ENCODE measurements around the gene TRAPPC10. TPM values are rescaled to one million over a fixed set of nuclear protein-coding genes. Genes with fewer than 3 reads are reported as not detected.

The TRAPPC10 gene
- total and polyA plus RNA-seq, 2 of the 8 experiments (the other 6 are each of a cell fraction or from before 2014, with no cell fraction given) = 18.5 to 29.8 TPM

DNA sequence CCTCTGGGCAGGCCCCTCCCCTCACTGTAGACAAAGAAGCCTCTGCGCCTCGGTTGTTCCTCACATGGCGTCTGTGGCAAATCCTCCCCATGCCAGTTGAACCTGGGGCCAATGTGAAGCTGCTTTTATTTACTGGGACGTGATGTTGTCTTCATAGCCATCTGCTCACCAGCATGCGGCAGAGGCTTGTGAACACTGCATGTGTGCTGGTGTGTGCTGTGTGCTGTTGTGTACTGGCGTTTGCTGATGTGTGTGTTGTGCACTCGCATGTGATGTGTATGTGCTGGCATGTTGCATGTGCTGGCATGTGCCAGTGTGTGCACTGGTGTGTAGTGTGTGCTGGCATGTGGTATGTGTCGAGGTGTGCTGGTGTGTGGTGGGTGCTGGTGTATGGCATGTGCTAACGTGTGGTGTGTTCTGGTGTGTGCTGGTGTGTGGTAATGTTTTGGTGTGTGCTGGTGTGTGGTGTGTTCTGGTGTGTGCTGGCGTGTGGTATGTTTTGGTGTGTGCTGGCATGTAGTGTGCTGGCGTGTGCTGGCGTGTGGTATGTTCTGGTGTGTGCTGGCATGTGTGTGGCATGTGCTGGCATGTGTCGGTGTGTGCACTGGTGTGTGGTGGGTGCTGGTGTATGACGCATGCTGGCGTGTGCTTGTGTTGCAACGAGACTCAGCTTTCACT is 37.2 kb upstream of the TRAPPC10 start:
- no peak overlapping the region for H3K4me3 ChIP-seq (ENCODE audit: extremely low read depth in 1 of 4, insufficient read depth in 2 of 4, low read depth in 3 of 4, low read length in 4 of 4)
- H3K23me2 ChIP-seq (ENCODE audit: low read depth, low read length) = peaks cover 7% of the 10 kb centered on the region; the same call in 1 of the 2 replicates
- H4K91ac ChIP-seq (replicated peaks; ENCODE audit: insufficient read length, low read length) = peak overlapping the region; percentile 62
- POLR2A ChIA-PET (ENCODE audit: partially characterized antibody) = interaction anchor here (0.7 to 1.0 kb wide), 3 partner anchors 154 to 166 kb away, joined by 3 read pairs; no protein-coding TSS in a partner anchor
- H3K27me3 ChIP-seq (replicated peaks in 1 of 4; ENCODE audit: control insufficient read depth in 3 of 4, extremely low read depth in 1 of 4, insufficient read depth in 3 of 4, low read length in 3 of 4) = no peaks in the 10 kb centered on the region
- CTCF ChIA-PET (ENCODE audit: partially characterized antibody) = interaction anchor here (0.6 to 3.6 kb wide), 40 partner anchors 10 to 968 kb away, joined by 3 to 35 read pairs (median 4); no protein-coding TSS in a partner anchor
- 84% methylated on average over 16 of the region's 16 CpGs; no CpG with 5 or more reads in 1 of the 2 experiments for WGBS, 2 experiments (ENCODE audit: extremely low coverage in 1 of 2, insufficient coverage in 1 of 2, insufficient read length in 1 of 2, insufficient replicate concordance in 2 of 2, low coverage in 1 of 2, low lambda C conversion rate in 2 of 2, missing lambda C conversion rate in 1 of 2)
- 0 out of 2 replicates have a peak overlapping the region, but pooled peaks have one; percentile 26 for H2BK5ac ChIP-seq (ENCODE audit: low read depth, low read length)
- H4K20me1 ChIP-seq (replicated peaks in 1 of 2; ENCODE audit: control insufficient read depth in 1 of 2, insufficient read depth in 2 of 2, low read length in 2 of 2) = peaks cover 0 to 6% of the 10 kb centered on the region in 2 experiments
- H2BK20ac ChIP-seq (ENCODE audit: low read length) = 0 out of 2 replicates have a peak overlapping the region, but pooled peaks have one; percentile 34
- no peak overlapping the region for H3K23ac ChIP-seq (ENCODE audit: insufficient read length)
- H3K27ac ChIP-seq (ENCODE audit: low read depth, low read length) = no peak overlapping the region
- peak overlapping the region; percentile 84; the same call in 1 of the 2 replicates for H2BK15ac ChIP-seq (ENCODE audit: low read length)
- FAIRE-seq (no peak), DNase-seq (ENCODE audit: low read depth in 1 of 2, low spot score in 2 of 2) (no peak)
- peak overlapping the region; percentile 34 for H3K56ac ChIP-seq (replicated peaks; ENCODE audit: insufficient read length, low read depth, low read length)
- H4K8ac ChIP-seq (ENCODE audit: extremely low read depth, insufficient read depth, low read length) = no peak overlapping the region; the same call in none of the 2 replicates
- 0 out of 4 replicates have a peak overlapping the region, but pooled peaks of 1 of the 2 experiments have one; percentile 79 for H3K4me2 ChIP-seq (ENCODE audit: insufficient read depth in 1 of 2, low read depth in 2 of 2, low read length in 2 of 2)
- H2BK12ac ChIP-seq (ENCODE audit: low read depth, low read length) = peak overlapping the region; percentile 52; the same call in 1 of the 2 replicates
- no peaks in the 10 kb centered on the region for H3K9me3 ChIP-seq (ENCODE audit: insufficient read depth in 2 of 2, low read depth in 1 of 2, low read length in 1 of 2)
- no peak overlapping the region; the same call in 1 of the 2 replicates for H3K18ac ChIP-seq (ENCODE audit: extremely low read depth, low read length)
- H3K4me1 ChIP-seq (replicated peaks in 1 of 4; ENCODE audit: control insufficient read depth in 3 of 4, insufficient read depth in 4 of 4, low read length in 3 of 4) = no peaks in the 10 kb centered on the region; a peak in 1 of 7 replicates
- H3K79me1 ChIP-seq (ENCODE audit: low read depth, low read length) = no peaks in the 10 kb centered on the region
- no peak overlapping the region for H4K5ac ChIP-seq (ENCODE audit: insufficient read length, low read depth, low read length)
- H3K9ac ChIP-seq (replicated peaks in 1 of 4; ENCODE audit: extremely low read depth in 1 of 4, low read depth in 3 of 4, low read length in 3 of 4) = no peak overlapping the region
- no peaks in the 10 kb centered on the region for H3K79me2 ChIP-seq (ENCODE audit: control insufficient read depth in 1 of 2, insufficient read depth in 2 of 2, low read length in 2 of 2)
- H3K36me3 ChIP-seq (ENCODE audit: control insufficient read depth in 2 of 4, insufficient read depth in 4 of 4, low read length in 3 of 4) = no peaks in the 10 kb centered on the region
- TF ChIP-seq SRF (IDR thresholded peaks at IDR 0.05; ENCODE audit: low read depth, low read length) (no peak), SIN3A (conservative IDR thresholded peaks at IDR 0.05 in 1 of 2, IDR thresholded peaks at IDR 0.05 in 1 of 2; ENCODE audit: low read depth in 1 of 2, low read length in 2 of 2) (no peak), SIX5 (IDR thresholded peaks at IDR 0.05; ENCODE audit: low read depth, low read length) (no peak), RNF2 (IDR thresholded peaks at IDR 0.05; ENCODE audit: borderline replicate concordance, low read depth, low read length, missing control alignments, poor library complexity, severe bottlenecking) (no peak), TAF1 (IDR thresholded peaks at IDR 0.05; ENCODE audit: low read depth, low read length) (no peak), POLR2AphosphoS5 (IDR thresholded peaks at IDR 0.05; ENCODE audit: low read depth, low read length) (no peak), BACH1 (IDR thresholded peaks at IDR 0.05; ENCODE audit: low read length) (no peak)
- TF ChIP-seq, protein P1, sequence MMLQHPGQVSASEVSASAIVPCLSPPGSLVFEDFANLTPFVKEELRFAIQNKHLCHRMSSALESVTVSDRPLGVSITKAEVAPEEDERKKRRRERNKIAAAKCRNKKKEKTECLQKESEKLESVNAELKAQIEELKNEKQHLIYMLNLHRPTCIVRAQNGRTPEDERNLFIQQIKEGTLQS (IDR thresholded peaks at IDR 0.05; ENCODE audit: insufficient read depth, low read depth, low read length) = no peak
- peak overlapping the region; percentile 88 for H3K4ac ChIP-seq (replicated peaks; ENCODE audit: insufficient read length, low read depth, low read length)
- H3K14ac ChIP-seq (ENCODE audit: insufficient read length) = no peak overlapping the region
- H2BK120ac ChIP-seq (replicated peaks; ENCODE audit: low read depth, low read length) = no peak overlapping the region
- peak overlapping the region; percentile 40; the same call in 1 of the 2 replicates for H2AK5ac ChIP-seq (ENCODE audit: low read depth, low read length)
- no peak overlapping the region for H2AFZ ChIP-seq (ENCODE audit: low read length)
